KG1 (cell line): Measurements from ENCODE around the gene RNASEH2C.
"Not testable (repeated sequence)": the region's sequence is repeated elsewhere in the genome, so short reads cannot be mapped to it uniquely, and the experiment has no call there.

Experiments used
- DNase-seq: peaks from one replicate; lab custom pipeline; 2025; lab: John Stamatoyannopoulos, UW

RNASEH2C gene

DNA sequence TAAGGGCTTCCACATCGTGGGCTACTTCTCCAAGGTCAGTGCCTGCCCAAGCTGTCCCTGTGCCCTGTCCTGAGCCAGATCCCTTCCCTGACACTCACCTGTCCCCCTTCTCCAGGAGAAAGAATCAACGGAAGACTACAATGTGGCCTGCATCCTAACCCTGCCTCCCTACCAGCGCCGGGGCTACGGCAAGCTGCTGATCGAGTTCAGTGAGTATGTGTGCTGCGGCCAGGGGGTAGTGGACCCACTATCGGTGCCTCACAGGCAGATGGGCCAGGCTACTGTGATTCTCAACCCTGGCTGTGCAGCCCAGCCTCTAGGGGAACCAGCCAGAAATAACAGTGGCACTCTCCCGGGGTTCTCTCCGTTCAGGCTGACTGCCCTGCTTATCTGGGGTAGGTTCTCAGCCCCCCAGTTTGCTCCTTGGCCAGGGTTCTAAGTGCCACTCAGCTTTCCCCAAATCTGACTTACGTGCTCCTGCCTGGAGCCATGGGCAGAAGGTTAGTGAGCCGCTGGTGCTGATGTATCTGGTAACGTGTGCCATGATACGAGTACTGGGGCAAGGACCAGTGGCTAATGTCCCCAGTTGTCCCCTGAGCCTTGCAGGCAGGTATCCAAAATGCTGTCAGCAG lies 3.7 kb downstream of the RNASEH2C start:
- no peak for DNase-seq

DNA sequence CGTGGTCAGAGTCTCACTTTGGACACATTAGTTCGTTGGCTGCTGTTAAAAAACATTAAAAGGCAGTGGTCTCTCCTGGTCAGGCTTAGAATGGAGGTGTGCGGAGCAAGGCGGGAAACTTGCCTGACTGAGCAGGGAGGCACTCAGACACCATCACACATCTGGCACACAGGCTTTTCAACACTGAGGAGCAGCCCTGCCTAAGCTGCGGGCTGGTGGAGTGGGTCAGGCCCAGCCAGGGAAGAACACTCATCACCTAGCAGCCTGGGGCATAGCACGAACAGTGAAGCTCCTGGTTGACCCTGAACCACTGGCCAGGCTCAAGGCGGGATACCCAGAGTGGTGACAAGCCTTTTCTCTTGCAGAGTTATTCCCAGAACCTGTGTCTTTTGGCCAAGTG lies 4.3 kb downstream of the RNASEH2C start:
- no peak for DNase-seq

GRCh38 chr11:65714433-65714832 lies 6.2 kb downstream of the RNASEH2C start:
- DNase-seq: no peak

GRCh38 chr11:65713212-65713969 lies 7.2 kb downstream of the RNASEH2C start:
- DNase-seq: no peak

GRCh38 chr11:65712633-65713076 lies 7.9 kb downstream of the RNASEH2C start:
- DNase-seq: no peak

DNA sequence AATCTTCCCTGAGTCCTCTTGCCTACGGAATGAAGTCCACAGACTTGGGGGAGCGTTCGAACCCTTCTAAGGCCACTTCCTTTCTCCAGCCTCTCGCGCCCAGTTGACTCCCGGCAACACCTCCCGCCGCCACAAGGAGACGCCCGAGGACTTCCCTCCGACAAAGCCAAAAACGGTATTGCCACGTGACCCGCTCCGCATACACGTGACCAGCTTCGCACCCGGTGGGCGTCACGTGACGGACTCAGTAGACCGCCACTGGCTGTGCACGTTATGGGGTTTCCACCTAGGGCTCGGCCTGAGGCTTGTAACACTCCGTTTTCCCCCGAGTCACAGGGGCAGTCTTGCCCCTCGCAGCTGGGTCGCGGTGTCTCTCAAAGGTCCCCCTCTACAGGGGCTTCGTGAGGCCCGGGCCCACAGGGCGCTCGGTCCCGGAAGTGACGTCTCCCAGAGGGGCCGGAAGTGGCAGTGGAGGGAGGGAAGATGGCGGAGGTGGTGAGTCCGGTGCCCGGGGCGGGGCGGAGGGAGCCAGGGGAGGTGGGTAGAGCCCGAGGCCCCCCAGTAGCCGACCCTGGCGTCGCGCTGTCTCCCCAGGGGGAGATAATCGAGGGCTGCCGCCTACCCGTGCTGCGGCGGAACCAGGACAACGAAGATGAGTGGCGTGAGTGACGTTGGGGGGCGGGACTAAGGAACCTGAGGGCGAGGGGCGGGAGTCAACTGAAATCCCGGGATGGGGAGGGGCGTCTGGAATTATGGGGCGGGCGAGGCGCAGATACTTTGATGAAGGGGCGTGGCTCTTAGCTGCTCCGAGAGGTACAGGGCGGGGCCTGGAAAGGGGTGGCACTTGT lies 8.6 kb downstream of the RNASEH2C start, which contains the start of gene KAT5:
Gene KAT5, plus strand, starts transcription at position 468 of the 848 bp plus-strand sequence. Its CDS starts 16 bp downstream, at position 484.
- DNase-seq: peak; percentile 99

GRCh38 chr11:65710421-65710820 lies 10.2 kb downstream of the RNASEH2C start:
- DNase-seq: no peak

GRCh38 chr11:65709661-65710060 lies 10.9 kb downstream of the RNASEH2C start:
- DNase-seq: no peak

DNA sequence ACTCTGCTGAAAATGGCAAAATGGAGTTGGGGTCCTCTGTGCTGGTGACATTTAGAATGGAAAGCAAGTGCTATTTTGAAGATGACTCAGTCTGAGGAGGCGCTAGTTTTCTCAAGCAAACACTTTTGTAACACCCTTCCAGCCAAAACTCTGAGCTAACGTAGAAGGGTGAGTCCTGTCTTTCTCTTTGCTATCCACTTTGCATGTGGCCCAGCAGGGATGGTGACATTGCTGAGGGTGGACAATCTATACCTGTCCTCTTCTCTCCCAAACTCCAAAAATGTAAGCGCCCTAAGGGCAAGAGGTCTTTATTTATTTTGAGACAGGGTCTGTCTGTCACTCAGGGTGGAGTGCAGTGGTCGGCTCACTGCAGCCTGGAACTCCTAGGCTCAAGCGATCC lies 12.1 kb downstream of the RNASEH2C start:
- no peak for DNase-seq

GRCh38 chr11:65707002-65707401 lies 13.6 kb downstream of the RNASEH2C start:
- not testable (repeated sequence) for DNase-seq

DNA sequence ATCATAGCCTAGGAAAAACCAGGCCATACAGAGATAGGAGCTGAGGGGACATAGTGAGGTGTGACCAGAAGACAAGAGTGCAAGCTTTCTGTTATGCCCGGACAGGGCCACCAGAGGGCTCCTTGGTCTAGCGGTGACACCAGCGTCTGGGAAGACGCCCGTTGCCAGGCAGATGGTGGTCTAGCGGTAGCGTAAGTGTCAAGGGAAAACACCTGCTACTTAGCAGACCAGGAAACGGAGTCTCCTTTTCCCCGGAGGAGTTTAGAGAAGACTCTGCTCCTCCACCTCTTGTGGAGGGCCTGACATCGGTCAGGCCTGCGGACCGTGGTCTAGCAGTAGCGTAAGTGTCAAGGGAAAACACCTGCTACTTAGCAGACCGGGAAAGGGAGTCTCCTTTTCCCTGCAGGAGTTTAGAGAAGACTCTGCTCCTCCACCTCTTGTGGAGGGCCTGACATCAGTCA lies 14.3 kb downstream of the RNASEH2C start:
- DNase-seq: not testable (repeated sequence)

DNA sequence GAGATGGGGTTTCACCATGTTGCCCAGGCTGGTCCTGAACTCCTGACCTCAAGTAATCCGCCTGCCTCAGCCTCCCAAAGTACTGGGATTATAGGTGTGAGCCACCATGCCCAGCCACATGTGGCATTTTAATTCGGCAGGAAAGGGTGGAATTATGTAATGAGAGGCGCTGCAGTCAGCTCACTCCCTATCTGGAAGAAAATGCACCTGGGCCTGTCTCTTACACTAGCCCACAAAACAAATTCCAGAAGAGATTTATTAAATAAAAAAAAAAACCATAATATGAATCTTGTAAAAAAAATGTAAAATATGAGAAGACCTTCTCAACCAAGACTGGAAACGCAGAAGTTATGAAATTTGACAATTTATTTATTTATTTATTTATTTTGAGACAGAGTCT lies 16.8 kb downstream of the RNASEH2C start:
- no peak for DNase-seq

DNA sequence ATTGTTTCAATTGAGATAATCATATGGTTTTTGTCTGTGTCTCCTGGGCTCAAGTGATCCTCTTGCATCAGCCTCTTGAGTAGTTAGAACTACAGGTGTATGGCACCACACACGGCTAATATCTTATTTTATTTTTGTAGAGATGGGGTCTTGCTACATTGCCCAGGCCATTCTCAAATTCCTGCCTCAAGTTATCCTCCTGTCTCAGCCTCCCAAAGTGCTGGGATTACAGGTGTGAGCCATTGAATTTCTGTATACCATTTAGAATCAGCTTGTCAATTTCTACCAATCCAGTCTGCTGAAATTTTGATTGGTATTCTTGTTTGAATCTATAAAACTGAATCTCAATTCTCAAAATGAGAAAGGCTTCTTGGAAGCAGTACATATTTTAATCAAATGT lies 18.9 kb downstream of the RNASEH2C start:
- DNase-seq: no peak

DNA sequence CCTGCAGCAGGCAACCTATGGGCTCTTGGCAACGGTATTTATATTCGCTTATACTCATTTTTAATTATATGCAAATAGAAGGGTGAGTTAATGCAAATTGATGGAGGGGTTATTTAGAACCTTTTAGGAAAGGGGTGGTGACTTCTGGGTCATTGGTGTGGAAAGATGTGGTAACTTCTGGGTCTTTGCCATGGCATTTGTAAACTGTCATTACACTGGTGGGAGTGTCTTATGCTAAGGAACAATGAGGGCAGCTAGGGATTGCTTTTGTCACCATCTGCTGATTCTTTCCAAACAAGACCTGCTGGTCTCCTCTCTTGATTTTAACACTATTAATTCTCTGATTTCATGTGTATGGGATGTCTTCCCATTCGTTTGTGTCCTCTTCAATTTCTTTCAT lies 20.2 kb downstream of the RNASEH2C start:
- no peak for DNase-seq

DNA sequence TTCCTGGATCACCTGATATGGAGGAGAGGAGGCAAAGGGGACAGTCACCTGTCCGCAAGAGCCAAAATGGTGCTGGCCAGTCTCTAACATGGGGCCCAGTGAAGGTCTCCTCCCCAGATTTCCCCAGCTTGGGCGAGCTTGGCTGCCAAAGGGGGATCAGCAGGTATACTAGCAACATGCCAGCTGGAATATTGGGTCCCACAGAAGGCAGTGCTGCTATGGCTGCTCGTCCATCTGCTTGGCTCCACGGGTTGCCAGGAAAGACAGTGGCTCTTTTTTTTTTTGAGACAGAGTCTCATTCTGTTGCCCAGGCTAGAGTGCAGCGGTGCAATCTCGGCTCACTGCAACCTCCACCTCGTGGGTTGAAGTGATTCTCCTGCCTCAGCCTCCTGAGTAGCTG lies 21.3 kb downstream of the RNASEH2C start:
- no peak for DNase-seq

DNA sequence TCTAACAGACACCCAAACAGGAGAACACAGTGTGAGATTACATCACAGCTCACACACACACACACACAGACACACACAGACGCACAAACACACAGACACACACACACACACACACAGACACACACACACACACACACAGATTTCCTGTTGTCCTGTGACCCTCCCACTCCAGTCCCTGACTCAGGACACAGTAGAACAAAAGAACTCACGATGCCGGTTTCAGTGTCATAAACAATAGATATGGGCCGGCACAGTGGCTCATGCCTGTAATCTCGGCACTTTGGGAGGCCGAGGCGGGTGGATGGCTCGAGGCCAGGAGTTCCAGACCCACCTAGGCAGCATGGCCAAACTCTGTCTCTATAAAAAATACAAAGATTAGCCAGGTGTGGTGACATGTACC lies 22.4 kb downstream of the RNASEH2C start:
- no peak for DNase-seq

DNA sequence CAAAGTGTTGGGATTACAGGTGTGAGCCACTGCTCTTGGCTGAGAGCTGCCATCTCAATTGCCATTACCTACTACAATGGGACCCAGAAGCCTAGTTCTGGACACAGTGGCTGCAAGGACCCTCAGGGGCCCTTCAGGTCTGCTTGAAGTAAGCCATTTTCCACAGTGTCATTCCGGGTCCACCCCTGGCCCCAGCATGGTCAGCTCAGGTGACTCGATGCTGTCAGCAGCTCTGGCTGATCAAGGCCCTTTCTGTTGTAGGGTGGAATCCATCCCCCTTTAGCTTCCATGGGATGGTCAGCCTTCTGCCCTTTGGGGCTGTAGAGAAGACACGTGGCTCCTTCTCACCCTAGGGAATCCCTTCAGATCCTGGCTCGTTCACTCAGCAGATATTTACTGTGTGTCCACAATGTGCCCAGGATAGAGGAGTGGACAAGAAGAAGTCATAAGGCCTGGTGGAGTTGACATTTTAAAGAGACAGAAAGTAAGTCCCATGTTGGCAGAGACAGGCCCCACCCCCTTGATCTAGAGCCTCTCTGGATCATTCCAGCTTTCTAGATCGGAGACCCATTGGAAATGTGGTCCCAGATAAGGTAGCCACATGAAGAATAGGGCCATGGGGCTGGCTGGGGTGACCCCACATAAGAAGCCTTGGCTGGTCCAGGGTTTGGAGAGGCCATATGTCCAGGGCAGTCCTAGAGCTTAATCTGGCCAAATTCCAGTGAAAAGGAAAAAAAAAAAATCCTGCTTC lies 23.6 kb downstream of the RNASEH2C start:
- no peak for DNase-seq

- DNase-seq: no peak
Observed at GRCh38 chr11:65695459-65696241, 24.9 kb downstream of the RNASEH2C start.

- DNase-seq: no peak
Observed at GRCh38 chr11:65692367-65692766, 28.2 kb downstream of the RNASEH2C start.

DNA sequence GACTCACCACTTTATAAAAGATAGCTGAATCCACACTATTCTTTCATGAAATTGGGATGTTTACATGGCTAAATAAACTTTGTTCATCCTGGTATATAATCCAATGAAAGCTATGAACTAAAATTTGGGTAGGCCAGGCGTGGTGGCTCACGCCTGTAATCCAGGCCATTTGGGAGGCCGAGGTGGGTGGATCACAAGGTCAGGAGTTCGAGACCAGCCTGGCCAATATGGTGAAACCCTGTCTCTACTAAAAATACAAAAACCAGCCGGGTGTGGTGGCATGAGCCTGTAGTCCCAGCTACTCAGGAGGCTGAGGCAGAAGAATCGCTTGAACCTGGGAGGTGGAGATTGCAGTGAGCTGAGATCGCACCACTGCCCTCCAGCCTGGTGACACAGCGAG lies 28.8 kb downstream of the RNASEH2C start:
- DNase-seq: not testable (repeated sequence)

GRCh38 chr11:65685981-65686380 lies 34.6 kb downstream of the RNASEH2C start:
- no peak for DNase-seq
